ENCODE measurements around the gene SLC35G2. TPM values are rescaled to one million over a fixed set of nuclear protein-coding genes. Genes with fewer than 3 reads are reported as not detected.
A peak's percentile ranks its signal among the peaks of the same experiment; 100 is the strongest.
"Not testable (repeated sequence)": the region's sequence is repeated elsewhere in the genome, so short reads cannot be mapped to it uniquely, and the experiment has no call there.

The SLC35G2 gene
- polyA plus RNA-seq, 1 donor = 5.1 TPM

GRCh38 chr3:136835089-136835812, 16.3 kb downstream of the SLC35G2 start:
- no peak for DNase-seq

- DNase-seq = no peak
Observed at GRCh38 chr3:136835813-136836510, 17.0 kb downstream of the SLC35G2 start.

- DNase-seq = no peak
Observed at GRCh38 chr3:136836511-136837156, 17.7 kb downstream of the SLC35G2 start.

GRCh38 chr3:136838641-136839555, 20.0 kb downstream of the SLC35G2 start:
- DNase-seq = no peak

DNA sequence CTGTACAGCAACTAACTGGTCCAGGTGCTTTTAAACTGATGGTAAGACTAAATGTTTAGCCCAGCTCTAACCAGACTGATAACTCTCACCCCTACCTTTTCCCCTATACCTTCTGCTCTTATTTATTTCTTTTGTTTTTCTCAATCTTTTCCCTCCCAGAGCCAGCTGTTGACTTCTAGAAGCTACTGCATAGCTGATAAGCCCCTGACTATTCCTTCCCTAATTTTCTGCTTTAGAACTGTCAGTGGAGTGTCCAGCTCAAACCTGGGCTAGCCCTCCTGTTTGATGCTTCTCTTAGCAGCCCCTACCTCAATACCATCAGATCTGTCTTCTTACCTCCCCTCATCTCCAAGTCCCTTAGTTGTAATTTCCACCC, 20.6 kb downstream of the SLC35G2 start:
- DNase-seq = no peak

DNA sequence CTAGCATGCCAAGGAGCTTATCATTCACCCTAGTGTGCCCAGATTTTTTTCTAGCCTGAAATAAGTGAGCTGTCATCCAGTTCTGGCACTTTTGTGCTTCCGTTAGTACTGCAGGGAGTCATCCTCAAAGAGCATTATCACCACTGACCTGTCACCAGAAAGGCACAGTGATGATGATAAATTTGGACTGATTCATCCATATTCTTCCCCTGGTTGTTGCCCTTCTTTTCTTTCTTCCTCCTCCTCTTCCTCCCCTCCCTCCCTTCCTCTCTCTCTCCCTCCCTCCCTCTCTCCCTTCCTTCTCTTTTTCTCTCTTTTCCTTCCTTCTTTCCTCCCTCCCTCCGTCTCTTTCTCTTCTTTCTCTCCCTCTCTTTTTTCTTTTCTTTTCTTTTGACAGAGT, 21.3 kb downstream of the SLC35G2 start:
- DNase-seq = no peak

GRCh38 chr3:136842294-136842693, 23.4 kb downstream of the SLC35G2 start:
- DNase-seq = no peak

DNA sequence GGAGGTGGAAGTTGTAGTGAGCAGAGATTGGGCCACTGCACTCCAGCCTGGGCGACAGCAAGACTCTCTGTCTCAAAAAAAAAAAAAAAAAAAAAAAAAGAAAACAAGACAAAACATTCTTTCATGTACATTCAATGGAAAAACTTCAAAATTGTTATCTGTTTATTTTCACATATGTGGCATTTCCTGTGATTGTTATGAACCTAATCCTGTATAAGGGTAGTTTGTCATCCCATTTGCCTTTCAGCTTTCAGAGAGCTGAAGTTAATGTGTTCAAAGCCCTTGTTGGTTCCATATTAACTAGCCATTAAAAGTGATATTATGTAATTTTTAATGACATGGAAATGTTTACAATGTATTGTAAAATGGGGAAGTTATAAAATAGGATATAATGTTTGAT, 25.8 kb downstream of the SLC35G2 start:
- no peak for DNase-seq

DNA sequence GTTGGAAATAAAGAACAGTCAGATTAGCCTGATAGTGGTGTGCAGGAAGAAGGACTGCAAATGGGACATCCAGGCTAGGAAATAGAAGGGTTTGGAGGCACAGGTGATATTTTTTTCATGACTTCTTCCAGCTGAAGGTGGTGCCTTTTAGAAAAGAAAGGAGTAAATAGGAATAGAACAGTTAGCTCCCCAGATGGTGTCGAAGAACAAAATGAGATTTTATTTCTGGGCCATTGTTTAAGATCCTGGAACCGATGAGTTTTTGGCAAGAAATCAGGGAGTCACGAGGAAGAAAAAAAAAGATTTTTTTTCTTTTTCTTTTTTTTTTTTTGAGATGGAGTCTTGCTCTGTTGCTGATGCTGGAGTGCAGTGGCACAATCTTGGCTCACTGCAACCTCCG, 33.3 kb downstream of the SLC35G2 start:
- no peak for DNase-seq

- DNase-seq = no peak
Observed at GRCh38 chr3:136856665-136857064, 37.7 kb downstream of the SLC35G2 start.

- no peak for DNase-seq
Observed at GRCh38 chr3:136858381-136858780, 39.5 kb downstream of the SLC35G2 start.

DNA sequence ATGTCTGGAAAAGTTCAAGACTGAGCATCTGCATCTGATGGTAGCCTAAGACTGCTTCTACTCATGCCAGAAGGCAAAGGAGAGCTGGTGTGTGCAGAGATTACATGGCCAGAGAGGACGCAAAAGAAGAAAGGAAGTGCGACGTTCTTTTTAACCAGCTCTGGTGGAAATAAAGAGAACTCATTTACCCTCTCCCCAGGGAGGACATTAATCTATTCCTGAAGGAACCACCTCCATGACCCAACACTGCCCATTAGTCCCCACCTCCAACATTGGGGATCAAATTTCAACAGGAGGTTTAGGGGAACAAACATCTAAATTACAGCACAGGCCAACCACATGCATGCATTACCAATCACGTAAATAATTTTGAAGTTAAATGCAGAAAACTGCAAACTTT, 41.6 kb downstream of the SLC35G2 start:
- peak; percentile 35 for DNase-seq

GRCh38 chr3:136861890-136862616, 43.1 kb downstream of the SLC35G2 start, which contains the start of gene NCK1:
Gene NCK1 (plus strand): TSS chr3:136862208. CDS start chr3:136928002, 65,794 bp downstream.
- peak; percentile 98 for DNase-seq

DNA sequence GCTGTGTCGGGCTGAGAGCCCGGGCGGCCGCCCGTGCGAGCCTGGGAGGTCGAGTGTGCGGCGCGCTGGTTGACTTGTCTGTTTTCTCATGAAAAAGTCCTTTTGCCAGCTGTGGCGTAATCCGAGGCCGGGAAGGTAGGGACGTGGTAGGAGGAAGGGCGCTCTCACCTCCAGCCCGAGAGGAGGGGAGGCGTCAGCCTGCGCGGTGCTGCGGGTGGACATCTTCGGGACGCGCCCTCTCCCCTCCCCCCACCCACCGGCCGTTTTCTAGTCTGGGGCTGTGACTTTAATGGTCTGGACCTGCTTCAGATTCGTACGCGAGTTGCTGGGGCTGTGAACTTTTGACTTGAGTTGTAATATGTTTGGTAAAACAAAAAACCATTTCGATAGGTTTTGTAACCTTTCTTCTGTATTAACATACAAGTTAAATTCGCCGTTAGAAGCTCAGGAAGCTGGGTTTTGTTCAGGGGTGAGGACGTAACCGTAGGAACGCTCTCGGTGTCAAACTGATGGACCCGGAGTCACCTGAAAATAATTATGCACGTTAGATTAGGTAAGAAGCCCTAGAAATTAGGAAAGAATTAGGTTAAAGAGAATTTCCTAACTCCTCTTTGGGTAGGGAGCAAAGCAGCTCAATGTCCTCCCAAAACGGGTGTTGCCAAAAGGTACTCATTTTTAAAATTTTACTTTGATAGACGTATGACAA, 43.8 kb downstream of the SLC35G2 start:
- DNase-seq = peak; percentile 52

DNA sequence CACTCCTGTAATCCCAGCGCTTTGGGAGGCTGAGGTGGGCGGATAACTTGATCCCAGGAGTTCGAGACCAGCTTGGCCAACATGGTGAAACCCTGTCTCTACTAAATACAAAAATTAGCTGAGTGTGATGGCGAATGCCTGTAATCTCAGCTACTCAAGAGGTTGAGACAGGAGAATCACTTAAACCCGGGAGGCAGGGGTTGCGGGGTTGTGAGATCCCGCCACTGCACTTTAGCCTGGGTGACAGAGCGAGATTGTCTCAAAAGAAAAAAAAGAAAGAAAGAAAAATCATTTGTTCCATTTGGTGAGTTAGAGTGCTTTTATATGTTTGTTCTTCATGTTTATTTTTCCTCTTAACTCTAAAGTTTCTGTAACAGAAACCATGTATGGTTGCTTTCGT, 50.4 kb downstream of the SLC35G2 start:
- no peak for DNase-seq

DNA sequence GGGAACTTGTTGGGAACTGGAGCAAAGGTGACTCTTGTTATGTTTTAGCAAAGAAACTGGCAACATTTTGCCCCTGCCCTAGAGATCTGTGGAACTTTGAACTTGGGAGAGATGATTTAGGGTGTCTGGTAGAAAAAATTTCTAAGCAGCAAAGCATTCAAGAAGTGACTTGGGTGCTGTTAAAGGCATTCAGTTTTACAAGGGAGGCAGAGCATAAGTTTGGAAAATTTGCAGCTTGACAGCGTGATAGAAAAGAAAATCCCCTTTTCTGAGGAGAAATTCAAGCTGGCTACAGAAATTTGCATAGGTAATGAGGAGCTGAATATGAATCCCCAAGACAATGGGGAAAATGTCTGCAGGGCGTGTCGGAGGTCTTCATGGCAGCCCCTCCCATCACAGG, 53.3 kb downstream of the SLC35G2 start:
- not testable (repeated sequence) for DNase-seq

DNA sequence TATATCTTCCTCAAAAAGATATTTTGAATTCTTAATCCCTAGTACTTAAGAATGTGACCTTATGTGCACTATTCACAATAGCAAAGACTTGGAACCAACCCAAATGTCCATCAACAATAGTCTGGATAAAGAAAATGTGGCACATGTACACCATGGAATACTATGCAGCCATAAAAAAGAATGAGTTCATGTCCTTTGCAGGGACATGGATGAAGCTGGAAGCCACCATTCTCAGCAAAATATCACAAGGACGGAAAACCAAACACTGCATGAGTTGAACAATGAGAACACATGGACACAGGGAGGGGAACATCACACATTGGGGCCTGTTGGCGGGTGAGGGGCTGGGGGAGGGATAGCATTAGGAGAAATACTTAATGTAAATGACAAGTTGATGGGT, 60.6 kb downstream of the SLC35G2 start:
- not testable (repeated sequence) for DNase-seq

DNA sequence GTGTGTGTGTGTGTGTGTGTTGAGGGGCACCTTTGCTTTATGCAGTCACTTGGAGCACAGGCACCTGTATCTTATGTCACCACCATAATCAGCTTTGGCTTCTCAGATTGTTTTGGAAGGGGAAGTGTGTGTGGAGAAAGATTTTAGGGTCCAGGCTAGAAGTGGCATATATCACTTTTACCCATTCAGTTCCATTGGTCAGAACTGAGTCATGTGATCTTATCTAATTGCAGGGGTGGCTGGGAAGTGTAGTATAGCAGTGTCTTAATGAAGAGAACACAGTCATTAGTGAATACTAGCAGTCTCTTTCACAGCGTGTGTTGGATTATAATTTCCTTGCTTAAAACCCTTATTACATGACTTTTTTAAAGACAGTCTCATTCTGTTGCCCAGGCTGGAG, 63.6 kb downstream of the SLC35G2 start:
- no peak for DNase-seq

- DNase-seq = no peak
Observed at GRCh38 chr3:136883967-136884720, 65.2 kb downstream of the SLC35G2 start.
